ENCODE measurements around the gene RNF217.

DNA sequence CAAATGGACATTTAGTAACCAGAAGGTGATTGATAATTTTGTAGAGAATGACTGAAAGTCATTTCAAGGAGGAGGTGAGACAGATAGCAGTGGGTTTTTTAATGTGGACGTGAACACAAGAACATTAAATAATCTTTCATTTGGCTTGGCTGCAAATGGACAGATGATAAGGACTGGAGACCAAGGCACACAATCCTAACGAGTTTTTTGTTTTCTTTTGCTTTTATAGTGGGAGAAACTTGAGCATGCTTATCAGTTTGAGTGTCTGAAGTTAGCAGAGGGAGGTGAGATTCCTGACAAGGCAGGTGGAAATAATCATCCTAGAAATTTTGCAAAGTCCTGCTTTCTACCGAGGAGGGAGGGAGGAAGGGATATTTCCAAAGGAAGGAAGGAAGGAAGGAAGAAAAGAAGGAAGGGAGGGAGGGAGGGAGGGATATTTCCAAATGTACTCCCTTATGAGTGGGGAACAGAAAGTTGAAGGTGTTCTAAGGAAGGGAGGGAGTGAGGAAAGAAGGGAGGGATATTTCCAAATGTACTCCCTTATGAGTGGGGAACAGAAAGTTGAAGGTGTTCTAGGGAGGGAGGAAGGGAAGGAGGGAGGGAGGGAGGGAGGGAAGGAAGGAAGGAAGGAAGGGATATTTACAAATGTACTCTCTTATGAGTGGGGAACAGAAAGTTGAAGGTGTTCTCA lies 63.1 kb downstream of the RNF217 start:
- TF ChIP-seq, protein P1, sequence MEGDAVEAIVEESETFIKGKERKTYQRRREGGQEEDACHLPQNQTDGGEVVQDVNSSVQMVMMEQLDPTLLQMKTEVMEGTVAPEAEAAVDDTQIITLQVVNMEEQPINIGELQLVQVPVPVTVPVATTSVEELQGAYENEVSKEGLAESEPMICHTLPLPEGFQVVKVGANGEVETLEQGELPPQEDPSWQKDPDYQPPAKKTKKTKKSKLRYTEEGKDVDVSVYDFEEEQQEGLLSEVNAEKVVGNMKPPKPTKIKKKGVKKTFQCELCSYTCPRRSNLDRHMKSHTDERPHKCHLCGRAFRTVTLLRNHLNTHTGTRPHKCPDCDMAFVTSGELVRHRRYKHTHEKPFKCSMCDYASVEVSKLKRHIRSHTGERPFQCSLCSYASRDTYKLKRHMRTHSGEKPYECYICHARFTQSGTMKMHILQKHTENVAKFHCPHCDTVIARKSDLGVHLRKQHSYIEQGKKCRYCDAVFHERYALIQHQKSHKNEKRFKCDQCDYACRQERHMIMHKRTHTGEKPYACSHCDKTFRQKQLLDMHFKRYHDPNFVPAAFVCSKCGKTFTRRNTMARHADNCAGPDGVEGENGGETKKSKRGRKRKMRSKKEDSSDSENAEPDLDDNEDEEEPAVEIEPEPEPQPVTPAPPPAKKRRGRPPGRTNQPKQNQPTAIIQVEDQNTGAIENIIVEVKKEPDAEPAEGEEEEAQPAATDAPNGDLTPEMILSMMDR (IDR thresholded peaks at IDR 0.05): no peak
- TF ChIP-seq EP300 (IDR thresholded peaks at IDR 0.05; ENCODE audit: low read depth): no peak
- no peak for TF ChIP-seq POLR2AphosphoS5 (IDR thresholded peaks at IDR 0.05)

Data from transverse colon (tissue), 4 donors.